Urothelium cell line (cell line): ENCODE measurements around the gene GPR108.
"Not testable (repeated sequence)": the region's sequence is repeated elsewhere in the genome, so short reads cannot be mapped to it uniquely, and the experiment has no call there.

Experiments
- DNase-seq: peaks from one replicate; pipeline ENCODE4 v3.0.0; 2011; ENCODE audit warnings: low spot score, mixed read lengths
- FAIRE-seq: peaks from 2 replicates; lab custom pipeline; 2011; peaks lifted over from hg19 to GRCh38; lab: Jason Lieb, UNC

The GPR108 gene

DNA sequence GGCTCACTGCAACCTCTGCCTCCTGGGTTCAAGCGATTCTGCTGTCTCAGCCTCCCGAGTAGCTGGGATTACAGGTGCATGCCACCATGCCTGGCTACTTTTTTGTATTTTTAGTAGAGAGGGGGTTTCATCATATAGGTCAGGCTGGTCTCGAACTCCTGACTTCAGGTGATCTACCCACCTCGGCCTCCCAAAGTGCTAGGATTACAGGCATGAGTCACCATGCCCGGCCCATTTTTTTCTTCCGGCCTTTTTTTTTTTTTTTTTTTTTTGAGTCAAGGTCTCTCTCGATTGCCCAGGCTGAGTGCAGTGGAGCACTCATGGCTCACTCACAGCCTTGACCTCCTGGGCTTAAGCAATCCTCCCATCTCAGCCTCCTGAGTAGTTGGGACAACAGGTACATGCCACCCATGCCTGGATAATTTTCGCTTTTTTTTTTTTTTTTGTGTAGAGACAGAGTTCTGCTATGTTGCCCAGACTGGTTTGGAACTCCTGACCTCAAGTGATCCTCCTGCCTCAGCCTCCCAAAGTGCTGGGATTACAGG, 24.9 kb upstream of the GPR108 start:
- not testable (repeated sequence) for DNase-seq, FAIRE-seq

DNA sequence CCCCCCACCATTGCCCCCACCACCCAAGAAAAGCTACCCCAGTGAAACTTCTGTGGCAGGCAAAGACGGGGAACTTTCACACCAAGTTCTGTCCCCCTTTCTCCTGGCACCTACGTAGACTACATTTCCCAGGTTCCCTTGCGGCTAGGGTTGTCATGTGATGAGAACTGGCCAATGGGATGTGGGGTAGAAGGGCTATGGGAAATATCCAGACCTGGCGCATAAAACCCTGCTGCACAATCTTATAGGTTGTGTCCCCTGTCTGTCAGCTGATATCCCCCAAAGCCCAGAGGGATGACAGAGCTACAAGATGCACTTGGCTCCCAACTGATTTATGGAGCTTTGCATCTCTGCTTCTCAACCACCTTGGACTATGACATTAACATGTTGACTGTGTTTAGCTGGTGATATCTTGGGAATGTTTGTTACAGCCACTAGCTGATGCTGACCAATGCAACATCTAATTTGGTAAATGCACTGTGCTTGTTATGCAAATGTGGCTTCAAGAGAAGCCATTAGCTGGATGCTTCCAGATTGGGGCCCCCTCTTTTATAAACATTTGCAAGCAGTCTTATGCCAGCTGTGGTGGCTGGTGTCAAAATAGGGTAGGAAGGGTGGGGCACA, 23.8 kb upstream of the GPR108 start:
- DNase-seq = no peak
- no peak for FAIRE-seq

DNA sequence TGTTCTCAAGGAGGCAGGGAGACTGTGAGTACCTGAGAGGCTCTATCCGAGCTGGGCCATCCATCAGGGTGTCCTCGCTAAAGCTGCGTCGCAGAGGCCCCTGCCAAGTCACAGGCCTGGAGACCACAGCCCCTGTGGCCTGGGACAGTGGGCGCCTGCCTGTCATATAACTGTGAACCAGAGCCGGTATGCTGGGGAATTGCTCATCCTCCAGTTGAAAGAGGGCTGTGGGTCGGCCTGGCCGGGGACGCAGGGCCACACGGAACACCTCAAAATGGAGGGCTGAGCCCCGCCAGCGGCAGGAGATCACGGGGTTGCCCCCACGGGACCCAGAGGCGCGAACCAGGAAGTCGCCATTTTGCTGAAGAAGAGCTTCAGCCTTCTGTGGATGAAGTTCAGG, 23.2 kb upstream of the GPR108 start:
- no peak for FAIRE-seq
- DNase-seq = no peak

DNA sequence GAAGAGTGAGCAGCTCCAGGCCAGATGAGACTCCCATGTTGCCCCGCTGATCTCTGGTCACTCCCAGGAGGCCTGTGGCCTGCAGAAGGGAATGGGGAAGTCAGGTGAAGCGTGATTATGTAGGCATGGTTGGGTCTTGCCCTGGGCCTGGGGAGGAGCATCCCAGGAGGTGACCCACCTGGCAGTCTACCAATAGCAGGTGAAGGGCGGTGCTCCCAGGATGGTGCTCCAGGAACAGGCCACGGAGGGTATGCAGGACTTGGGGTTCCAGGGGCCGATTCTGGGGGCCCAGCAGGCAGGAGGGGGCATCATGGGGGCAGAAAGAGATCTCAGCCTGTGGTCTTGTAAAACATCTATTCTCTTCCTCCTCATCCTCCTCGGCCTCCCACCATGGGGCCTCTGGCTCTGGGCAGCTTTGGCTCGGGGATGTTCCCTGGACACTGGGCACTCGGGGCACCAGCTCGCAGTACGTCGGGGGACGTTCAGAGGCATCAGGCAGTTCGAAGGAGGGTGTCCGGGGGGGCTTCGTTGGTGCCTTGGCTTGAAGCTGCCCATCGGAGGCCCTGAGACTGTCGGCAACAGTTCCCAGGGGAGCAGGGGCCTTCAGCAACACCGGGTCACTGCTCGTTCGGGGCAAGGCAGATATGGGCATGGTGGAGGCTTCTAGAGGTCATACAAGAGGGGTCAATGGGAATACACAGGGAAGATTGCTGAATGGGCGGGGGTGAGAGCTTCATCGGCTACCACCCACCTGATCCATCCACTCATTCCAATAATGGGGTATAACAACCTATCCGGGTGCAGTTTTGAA, 17.5 kb upstream of the GPR108 start:
- FAIRE-seq = no peak
- DNase-seq = no peak

DNA sequence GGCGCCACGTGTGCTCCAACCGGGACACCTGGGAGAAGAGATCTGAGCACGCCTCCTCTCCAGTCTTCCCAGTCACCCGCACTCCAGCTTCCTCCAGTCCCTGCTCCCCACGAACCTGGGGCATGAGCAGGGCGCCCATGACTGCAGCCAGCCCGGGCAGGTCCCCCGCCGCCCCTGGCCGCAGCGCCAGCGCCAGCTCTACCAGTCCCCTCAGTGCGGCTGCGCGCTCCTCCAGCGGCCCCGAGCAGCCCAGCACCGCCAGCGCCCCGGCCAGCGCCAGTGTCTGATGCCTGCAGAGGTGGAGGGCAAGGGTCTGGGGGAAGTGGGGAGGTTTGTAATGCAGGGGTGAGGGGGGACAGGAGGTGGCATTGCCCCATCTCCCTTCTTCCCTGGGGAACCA, 16.8 kb upstream of the GPR108 start:
- DNase-seq (no peak), FAIRE-seq (no peak)

DNA sequence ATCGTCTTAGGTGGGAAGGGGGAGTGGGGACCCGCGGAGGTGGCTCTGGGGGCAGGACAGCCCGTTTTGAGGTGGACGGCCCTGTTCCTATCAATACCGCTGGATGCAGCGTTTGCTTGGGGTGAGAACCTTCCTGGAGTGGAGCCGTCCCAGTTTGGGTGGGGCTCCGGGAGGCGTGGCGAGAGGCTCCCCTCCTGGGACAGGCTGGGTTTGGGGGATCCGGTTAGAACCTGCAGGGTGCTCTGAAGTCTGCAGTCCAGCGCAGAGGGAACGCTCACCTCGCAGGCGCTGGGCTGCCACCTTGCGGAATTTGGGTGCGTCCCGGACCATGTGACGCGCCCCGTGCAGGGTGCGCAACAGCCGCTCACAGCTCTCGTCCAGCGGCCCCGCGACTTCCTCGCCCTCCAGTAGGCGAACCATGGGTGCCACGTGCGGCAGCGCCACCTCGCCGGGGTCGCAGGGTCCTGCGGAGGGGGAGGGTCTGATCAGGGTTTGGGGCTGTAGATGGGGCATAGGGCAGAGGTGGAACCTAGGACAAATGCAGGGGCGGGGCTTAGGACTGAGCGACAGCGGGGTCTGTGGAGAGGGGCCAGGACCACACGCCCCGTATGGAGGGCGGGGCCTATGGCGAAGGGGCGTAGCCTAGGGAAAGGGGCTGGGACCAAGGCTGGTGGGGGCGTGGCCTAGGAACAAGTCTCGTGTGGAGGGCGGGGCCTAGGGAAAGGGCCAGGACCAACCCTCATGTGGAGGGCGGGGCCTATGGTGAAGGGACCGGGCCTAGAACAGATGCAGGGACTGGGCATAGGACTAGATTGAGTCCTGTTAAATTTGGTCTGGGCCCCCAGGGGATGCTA, 16.0 kb upstream of the GPR108 start:
- FAIRE-seq (no peak), DNase-seq (peak; percentile 55)

DNA sequence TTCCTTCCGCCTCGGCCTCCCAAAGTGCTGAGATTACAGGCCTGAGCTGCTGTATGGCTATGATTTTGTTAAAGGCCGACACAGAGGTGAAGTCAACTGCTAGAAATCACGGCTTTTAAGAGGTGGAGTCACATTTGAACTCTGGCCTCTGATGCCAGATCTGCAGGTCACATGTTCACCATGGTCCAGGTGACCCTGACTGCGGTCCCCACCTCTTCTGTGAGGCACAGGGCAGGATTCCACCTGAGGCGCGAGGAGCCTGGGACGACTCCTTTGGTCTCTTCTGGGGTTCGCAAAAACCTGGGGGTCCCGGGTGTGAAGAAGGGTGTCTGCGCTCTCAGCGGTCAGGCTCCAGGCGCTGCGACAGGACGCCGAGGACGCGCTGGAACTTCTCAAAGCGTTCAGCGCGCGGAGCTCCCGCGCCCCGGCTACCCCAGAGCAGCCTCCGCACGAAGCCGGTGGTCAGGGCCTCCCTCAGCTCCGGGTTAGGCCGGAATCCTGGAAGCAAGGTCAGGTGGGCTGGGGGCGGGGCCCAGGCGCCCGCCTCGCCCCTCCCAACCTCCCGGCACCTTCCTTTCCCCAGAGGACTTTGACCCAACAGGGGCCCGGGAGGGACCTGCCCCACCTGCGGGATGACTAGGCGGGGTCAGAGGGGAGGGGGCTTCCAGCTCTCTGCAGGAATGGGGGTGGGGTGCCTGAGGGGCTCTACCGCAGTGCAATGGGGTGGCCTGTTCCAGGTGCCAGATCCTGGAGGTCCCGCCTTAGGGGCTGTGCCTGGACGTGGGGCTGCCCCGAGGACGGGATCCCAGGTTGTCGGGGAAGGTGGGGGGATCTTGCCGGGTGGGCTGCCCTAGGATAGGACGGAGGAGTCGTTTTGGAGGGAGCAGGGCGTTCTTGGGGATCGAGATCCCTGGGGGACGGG, 15.1 kb upstream of the GPR108 start:
- FAIRE-seq (no peak), DNase-seq (no peak)

DNA sequence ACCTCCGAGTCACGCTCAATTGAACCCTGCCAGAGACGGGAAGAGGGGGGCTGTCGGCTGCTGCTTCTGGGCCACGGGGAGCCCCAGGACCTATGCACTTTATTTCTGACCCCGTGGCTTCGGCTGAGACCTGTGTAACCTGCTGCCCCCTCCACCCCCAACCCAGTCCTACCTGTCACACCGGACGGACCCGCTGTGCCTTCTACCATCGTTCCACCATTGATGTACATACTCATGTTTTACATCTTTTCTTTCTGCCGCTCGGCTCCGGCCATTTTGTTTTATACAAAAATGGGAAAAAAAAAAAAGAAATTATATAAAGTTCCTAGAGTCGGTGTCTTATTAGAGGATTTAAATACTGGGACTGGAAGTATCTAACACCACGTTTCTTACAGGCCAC, 13.8 kb upstream of the GPR108 start:
- DNase-seq (no peak), FAIRE-seq (no peak)

DNA sequence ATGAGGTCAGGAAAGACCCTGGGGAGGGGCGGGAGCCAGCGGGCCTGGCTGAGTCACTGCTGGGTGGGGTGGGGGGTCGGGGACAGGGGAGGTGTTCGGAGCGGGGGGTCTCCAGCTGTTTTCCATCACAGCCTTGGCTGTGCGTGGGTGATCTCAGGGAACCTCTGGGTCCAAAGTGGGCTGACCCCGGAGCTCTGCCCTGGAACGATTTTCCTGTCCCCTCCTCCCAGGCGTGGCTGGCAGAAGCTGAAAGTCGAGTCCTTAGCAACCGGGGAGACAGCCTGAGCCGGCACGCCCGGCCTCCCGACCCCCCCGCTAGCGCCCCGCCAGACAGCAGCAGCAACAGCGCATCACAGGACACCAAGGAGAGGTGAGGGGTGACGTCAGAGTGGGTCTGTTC, 12.7 kb upstream of the GPR108 start:
- DNase-seq = no peak
- FAIRE-seq = no peak

DNA sequence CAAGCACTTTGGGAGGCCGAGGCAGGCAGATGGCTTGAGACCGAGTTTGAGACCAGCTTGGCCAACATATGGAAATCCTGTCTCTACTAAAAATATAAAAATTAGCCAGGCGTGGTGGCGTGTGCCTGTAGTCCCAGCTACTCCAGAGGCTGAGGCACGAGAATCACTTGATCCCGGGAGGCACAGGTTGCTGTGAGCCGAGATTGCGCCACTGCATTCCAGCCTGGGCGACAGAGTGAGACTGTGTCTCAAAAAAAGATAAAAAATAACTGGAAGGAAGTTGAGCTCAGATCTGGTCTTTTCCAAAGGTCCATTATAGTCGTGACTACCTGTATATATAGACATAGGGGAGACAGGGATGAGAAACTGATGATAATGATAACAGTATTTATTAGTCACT, 11.2 kb upstream of the GPR108 start:
- not testable (repeated sequence) for DNase-seq, FAIRE-seq

DNA sequence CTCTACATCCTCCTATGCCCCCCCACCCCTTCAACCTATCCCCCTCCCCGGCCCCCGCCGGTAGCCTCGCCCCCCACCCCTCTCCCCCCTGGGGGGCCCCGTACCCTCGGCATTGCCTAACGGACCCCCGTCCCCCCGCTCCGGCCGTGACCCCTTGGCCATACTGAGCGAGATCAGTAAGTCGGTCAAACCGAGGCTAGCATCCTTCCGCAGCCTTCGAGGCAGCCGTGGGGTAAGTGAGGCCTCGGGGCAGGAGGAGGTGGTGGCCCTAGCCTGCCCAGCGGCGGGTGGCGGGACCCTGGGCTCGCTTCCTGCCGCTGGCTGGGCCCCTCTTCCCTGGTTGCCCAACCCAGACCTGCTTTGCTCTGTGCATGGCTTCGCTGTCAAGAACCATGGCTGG, 8.6 kb upstream of the GPR108 start:
- DNase-seq (no peak), FAIRE-seq (no peak)

DNA sequence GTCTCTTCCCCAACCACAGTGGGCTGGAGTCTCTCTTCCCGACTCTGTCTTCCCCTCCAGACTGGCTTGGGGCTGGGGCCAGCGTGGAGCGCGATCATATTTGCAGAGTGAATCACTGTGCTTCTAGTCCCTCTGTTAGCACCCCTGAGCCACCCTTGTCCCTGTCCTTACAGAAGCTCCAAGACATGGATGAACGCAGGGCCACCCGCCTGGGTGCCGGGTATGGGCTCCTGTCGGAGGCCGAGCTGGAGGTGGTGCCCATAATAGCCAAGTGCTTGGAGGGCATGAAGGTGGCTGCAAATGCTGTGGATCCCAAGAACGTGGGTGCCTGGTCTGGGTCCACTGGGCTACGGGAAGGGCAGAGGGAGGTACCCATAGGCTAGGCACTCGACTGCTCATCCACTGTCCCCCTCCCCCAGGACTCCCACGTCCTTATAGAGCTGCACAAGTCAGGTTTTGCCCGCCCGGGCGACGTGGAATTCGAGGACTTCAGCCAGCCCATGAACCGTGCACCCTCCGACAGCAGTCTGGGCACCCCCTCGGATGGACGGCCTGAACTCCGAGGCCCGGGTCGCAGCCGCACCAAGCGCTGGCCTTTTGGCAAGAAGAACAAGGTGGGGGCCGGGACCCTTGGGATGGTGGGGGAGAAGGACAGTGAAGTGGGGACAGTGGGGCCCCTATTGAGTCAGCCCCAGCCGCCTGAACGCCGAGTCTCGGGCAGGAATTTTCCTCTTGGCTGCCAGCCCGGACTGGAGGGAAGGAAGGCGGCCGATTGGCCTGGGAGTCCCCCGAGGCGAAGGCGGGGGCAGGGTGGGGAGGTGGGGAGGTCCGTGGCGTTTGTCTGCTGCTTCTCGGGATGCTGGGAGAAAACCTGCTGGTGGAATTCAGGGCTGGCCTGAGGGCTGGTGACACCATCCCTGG, 7.3 kb upstream of the GPR108 start:
- peak; percentile 82 for DNase-seq
- FAIRE-seq = no peak

DNA sequence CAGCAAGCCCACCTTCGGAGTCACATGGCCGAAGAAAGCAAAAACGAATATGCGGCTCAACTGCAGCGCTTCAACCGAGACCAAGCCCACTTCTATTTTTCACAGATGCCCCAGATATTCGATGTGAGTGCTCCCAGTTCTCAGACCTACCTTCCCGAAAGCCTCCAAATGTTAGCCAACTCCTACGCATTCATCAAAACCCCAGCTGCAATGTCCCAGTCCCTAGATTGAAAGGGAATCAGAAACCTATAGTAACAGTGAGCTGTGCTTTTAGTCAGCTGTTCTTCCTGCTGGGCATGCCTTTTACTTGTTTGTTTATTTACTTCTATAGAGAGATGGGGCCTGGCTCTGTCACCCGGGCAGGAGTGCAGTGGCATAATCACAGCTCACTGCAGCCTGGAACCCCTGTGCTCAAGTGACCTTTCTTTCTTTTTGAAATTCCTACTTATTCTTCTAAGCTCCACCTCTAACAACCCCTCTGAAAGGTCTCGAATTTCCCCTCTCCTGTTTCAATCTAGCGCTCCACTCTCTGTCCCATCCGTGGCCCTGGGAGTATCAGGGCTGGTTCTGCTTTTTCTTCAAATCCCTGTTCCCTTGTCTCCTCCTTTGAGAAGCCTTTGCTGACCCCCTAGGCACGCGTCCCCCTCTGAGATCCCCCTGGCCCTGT, 6.5 kb upstream of the GPR108 start:
- DNase-seq (no peak), FAIRE-seq (no peak)

DNA sequence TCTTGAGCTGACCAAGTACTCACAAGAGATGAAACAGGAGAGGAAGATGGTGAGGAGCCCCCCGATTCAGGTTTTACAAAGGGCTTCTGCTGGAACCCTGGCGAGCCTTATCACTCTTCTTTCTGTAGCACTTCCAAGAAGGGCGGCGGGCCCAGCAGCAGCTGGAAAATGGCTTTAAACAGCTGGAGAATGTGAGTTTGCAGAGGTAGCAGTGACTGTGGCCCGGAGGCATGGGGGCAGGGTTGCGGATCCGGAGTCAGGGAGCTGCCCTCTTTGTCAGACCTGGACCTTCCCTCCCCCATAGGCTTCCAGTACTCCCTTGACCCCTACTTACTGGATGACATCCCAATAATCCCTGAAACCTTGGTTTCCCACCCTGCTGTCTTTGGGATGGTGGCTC, 5.7 kb upstream of the GPR108 start:
- FAIRE-seq (no peak), DNase-seq (no peak)

DNA sequence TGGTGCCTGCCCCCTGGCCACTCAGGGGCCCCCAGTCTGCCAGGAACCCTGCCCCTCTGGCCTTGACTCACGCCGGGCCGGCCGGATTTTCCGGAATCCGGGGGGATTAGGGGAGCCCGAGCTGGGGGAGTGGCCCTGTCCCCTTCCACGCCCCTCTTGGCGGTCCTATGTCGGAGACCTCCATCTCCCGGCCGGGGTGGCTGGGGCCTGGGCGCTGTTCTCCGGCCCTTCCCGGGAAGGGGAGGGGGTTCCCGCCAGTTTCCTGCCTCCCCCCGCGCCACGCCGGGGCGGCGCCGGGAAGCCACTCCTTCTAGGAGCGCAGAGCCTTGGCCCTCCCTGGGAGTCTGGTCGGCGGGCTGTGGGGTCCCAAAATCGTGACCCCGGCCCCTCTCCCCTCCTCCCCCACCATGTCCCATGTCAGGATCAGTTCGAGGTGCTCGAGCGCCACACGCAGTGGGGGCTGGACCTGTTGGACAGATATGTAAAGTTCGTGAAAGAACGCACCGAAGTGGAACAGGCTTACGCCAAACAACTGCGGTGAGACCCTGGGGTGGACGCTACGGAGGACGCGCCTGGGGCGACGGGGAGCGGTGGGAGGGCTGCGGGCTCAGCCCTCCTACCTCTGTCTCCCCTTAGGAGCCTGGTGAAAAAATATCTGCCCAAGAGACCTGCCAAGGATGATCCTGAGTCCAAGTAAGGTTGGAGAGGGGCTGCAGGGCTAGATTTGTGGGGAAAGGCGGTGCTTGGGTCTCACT, 3.4 kb upstream of the GPR108 start:
- DNase-seq (no peak), FAIRE-seq (no peak)

DNA sequence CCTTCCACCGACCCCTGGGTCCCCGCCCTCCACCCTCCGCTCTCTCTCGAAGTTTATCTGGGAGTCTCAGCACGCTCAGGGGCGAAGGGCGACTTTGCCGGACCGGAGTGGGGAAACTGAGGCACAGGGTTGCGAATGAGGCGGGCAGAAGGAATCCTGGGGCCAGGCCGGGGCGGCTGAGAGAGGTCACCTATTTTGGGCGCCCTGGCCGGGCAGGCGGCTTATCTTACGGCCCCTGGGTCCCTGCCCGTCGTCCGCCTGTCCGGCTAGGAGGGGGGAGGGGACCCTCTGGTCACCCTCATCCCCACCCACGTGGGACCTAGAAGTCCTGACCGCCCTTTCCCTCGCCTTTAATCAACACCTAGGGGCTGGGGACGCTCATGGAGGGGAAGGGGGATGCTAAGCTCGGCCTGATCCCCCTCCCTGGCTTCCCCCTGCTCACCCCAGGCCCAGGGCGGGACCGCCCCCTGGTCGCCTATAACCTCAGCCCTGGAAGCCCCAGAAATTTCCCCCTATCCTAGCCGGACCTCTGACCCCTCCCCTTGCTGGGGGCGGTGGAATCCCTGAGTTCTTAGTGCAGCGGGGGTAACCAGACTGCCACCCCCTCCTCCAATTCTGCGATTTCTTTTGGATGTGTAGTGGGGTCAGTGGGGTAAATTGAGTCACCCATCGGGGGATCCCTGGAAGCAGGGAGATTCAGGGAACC, 2.7 kb upstream of the GPR108 start:
- FAIRE-seq = no peak
- DNase-seq = no peak

DNA sequence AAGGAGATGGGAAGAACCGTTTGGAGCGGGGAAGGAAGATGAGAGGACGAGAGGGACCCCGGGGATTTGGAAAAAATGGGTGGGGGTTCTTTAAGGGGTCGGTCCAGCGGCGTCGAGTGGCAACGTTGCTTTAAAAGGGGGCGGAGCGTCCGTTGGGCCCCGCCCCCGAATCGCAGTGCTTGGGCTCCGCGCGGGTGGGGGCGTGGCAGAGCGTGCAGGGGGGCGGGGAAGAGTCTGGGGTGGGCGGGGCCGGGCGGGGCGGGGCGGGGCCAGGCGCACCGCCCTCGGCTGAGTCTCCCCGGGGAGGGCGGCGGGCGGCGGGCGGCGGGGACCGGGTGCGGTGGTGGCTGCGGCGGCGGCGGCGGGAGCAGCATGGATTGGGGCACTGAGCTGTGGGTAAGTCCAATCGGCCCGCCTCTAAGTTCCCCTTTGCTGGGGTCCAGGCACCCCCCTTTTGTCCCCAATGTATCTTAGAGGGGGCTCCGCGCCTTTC, 2.1 kb upstream of the GPR108 start, which contains the start of gene TRIP10:
Gene TRIP10 (plus strand): TSS at position 291 of the 493 bp plus-strand sequence. CDS start 82 bp downstream, at position 373.
- no peak for FAIRE-seq
- DNase-seq = peak; percentile 87
